NCI-H2029 (cell line): Measurements from ENCODE around the gene ZNF394.

Source experiments
- DNase-seq: peaks from one replicate; lab custom pipeline; 2025; lab: John Stamatoyannopoulos, UW

ZNF394 gene

DNA sequence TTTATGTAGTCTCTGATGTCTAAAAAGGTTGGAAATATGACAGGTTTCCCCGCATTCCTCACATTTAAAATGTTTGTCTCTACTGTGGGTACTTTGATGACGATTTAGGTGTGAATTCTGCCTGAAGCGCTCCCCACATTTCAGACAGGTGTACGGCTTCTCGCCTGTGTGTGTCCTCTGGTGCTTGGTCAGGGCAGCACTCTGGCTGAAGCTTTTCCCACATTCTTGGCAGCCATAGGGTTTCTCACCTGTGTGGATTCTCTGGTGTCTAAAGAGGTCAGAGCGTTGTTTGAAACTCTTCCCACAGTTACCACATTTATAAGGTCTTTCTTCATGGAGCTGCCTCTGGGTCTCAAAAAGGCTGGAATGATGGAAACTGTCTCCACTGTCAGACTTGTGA is 6.3 kb downstream of the ZNF394 start:
- DNase-seq, result no peak

DNA sequence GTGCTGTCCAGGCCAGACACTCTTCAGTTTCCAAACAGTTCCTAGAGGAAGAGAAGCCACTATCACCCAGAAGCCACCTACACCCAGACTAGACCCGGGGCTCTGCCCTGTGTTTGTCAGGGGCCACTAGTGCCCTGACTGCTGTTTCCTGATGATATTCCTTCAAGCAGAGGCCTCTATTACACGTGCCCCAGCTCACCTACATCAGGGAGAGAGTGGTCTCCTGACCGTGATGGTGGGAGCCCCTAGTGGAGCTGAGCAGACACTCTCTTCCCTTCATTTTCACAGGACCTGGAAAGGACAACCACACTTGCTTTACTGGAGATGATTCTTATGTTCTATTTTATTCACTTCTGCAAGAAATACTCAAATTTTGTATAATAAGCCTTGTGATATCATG is 9.2 kb downstream of the ZNF394 start:
- no peak for DNase-seq

DNA sequence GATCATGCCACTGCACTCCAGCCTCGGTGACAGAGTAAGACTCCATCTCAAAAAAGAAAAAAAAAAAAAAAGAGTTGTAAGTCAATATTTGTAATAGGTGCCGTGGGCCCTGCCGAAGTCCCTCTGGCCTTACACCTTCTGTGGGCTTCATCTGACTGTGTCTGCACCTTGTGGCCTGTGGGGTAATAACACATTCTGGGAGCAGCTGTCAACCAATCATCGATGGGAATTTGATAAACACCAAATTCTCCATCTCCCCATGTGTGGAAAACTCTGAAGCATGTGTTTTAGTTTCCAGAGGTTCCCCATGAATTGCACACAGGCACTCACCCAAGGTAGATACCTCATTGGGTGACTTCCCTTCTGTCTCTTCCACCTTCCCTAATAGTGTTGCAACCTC is 10.8 kb downstream of the ZNF394 start:
- DNase-seq, result no peak

DNA sequence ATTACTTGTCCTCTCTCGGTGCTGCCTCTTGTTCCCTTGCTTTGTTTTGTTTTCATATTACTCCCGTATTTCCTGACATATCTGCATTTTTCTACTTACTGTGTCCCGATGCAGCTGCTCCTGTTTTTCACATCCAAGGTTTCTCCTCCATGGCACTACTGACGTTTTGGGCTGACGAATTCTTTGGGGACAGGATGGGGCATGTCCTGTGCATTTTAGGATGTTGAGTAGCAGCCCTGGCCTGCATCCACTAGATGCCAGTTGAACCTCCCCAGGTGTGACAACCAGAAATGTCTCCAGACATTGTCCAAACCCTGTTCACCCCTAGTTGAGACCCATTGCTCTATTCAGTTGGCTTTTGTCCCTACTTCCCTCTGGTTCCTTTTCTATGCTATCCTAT is 15.0 kb downstream of the ZNF394 start:
- no peak for DNase-seq

DNA sequence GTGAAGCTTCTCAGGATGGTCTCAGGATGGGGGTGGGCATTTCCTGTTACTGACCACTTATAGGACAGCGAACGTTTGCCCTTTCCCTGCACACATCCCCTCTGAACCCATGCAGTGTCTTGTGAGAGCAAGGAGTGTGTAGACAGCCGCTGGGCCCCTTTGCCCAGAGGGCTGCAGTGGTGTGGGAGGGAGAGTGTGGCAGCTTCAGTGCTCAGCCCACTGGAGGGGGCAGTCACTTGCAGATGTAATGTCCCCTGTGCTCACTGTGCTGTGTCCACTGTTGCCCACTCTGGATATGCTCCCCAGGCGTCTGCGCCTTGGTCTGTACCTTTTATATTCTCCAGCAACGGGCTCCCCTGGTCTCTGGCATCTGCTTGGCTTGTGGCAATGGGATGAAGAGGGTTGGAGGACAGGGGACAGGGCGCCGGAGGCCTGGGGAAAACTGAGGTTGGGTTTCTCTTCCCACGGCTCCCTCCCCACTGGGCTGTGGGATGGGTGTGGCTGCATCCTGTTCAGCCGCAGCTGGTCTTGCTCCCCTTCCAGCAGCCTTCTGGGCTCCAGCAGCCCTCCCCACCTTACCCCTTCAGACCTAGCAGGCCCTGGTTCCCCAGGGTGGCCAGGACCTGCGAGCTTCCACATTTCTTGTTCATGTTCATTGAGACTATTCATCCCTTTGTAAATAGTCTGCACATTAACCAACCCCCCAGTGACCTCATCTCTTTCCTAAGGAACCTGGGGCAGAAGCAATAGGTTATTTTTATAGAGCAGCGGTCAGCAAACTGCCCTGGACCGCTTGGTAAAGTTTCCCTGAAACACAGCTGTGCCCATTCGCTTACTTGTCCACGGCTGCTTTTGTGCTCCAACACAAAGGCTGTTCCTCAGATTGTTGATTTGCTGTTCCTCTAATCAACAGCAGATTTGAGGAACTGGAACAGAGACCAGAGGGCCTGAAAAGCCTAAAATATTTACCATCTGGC is 21.3 kb downstream of the ZNF394 start:
- no peak for DNase-seq

DNA sequence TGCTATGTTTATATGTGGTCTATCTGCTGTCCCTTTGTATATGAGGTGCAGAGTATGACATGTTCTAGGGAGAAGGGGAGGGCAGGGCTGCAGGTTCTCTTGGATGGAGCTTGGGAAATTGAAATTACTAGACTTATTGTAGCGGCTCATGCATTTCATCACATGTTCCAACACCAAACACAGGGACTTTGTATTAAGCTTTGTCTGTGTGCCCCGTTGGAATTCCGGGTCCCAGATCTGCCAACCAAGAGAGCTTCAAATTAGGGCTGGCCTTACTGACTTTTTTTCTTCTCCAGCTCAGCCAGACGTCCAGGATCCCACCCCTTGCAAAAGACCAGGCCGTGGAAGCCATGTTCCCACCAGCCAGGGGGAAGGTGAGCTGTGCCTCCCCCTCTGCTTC is 24.0 kb downstream of the ZNF394 start:
- DNase-seq, result no peak

DNA sequence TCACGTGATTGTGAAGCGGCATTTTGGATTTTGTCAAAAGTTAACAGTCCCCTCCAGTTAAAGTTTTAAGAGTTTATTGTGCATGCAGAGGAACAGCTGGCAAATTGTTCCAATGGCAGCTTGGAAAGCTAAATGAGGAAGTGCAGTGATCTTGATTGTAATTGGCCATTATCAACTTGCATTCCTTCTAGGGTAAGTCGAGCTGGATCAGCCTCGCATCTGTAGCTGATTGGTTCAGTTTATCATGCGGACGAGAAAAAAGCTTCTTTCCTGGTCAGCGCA is 26.8 kb downstream of the ZNF394 start:
- DNase-seq, result peak; percentile 60

DNA sequence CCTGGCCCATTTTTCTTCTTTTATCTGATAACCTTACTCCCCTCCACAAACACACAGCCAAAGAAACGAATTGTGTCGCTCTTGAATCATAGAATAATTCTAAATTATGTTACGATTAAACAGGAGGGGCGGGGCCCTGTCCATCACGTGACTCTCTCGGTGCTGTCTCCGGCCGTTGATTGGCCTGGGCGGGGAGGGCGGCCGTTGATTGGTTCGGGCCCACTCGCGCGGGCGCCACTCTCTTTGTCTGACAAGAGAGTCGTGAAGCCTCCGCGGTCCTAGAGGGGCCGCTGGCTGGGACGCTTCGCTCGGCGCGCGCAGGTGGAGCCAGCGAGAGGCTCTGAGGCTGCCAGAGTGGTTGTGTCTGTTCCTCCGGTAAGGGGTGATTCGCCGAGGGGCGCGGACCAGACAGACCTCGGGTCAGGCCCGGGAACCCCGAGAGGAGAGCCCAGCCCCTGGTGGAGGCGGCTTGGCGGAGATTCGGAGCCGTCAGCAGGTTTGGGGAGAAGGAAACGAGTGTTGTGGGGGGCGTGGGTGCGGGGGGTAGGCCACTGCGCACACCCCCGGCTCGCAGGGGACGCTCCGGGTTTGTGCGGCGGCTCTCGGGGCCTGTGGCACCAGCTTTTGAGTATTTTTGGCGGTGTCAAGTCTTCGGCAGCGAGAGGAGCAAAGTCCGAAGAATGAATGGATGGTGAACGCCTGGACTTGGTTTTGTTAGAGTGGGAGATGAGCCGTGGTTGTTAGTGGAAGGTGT is 27.3 kb downstream of the ZNF394 start, which contains the start of gene ZNF789:
TSS of gene ZNF789 (plus strand) at position 330 of the 754 bp plus-strand sequence. CDS start 3,567 bp downstream, outside the sequence.
- DNase-seq, result peak; percentile 98

DNA sequence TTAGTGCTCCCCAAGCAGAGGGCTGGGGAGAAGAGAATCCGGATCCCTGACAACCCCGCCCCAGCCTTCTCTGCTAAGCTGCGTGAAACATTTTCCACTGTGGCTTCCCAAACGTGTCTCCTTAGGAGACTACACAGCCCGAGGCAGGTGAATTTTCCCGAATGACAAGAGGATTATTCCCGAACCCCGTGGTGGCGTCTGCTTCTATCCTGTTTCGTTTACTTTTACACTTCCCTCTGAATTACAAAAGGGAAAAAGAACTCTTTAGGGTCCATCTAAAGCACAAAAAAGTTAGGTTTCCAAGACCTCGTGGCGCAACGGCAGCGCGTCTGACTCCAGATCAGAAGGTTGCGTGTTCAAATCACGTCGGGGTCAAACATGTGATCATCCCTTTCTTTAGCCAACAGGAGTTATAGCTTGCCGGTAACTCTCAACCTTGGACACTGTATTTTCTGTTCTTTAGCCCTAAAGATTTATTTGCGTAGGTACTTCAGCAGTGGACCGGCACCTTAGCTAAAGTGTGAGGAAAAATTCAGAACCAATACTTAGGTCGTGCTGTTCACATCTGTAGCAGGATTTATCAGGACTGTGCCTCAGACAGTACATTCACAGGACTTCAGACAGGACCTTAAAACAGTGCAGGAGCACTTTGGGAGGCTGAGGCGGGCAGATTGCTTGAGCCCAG is 30.6 kb downstream of the ZNF394 start:
- DNase-seq, result no peak

DNA sequence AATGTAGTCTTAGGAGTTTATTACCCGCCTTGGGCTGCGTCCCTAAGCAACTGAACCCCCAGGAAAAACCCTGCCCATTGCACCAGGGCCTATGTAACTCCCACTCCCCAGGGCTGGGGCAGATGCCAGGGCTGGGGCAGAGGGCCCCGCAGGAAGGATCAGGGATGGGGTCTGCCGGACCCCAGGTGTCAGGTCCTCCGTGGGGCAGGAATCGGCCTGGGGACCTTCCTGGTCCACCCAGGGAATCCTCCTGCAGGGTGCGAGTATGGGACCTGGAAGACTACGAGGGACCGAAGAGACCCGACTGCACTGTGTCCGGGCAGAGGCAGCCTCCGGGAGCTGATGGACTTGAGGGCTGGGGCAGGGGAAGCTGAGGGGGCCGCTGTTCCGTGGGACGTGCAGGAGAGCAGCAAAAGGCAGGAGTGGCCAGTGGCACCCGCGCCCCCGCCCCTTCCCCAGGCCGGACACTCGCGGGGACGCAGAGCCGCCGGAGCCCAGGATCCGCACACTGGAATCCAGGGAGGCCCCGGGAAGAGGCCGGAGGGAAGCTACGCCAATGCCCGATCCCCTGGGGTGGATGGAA is 31.7 kb downstream of the ZNF394 start:
- DNase-seq, result no peak

DNA sequence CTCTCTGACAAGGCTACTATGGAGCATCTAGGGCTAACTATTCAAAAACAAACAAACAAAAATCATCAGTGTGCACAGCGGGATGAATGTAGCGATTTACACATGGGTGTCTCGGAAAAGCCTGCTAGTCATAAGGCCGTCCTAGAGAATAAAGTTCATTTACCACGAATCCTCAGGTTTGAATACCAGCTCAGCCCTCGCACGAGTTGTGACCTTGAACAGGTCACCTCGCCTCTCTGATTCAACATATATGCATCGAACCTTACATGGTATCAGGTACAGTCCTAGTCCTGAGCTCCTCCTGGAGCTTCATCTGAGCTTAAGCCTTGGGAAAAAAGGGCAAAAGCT is 34.7 kb downstream of the ZNF394 start:
- no peak for DNase-seq

DNA sequence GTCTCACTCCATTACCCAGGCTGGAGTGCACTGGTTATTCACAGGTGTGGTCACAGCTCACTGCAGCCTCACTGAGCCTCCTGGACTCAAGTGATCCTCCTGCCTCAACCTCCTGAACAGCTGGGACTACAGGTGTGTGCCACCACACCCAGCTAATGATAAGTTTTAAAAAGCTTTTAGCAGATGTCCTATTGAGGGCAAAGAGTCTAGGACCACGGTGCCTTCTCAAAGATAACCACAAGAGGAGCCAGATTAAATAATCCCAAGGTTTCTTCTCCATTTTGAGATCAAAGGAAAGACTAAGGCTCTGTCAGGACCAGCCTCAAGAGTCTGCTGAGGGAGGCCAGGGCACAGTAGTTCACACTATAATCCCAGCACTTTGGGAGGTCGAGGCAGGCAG is 38.9 kb downstream of the ZNF394 start:
- no peak for DNase-seq

DNA sequence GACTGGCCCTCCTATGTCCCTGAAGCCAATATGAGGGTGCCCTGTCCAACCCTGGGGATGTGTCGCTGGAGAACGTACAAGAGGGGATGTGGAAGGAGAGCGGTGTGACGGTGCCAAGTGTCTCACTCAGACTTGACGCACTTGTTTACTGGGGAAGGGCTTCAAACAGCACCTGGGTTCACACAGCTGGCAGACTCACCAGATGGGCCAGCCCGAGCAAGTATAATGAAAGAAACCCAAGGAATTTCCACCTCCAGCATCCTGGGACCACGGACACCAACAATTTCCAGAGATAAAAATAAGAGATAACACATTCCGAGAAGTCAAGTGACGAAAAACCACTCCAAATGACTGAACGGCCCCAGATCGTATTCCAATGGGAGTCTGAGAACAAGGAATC is 39.4 kb downstream of the ZNF394 start:
- no peak for DNase-seq

DNA sequence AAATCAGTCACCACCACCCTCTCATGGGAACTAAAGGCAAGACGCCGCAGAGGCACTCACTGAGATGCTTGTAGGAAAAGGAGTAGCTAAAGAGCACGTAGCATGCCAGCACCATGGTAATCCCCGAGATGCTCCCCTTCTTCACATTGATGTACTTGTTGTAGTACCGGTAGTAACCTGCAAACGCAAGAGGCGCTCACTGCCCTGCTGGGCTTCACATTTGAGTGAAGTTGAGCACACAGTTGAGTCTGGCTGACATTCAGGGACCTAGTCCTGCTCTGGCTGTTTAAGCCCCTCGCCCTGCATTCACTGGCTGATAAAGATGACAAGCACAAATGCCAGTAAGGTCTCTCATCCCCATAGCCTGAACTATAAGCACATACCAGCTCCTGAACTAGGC is 41.0 kb downstream of the ZNF394 start:
- no peak for DNase-seq

DNA sequence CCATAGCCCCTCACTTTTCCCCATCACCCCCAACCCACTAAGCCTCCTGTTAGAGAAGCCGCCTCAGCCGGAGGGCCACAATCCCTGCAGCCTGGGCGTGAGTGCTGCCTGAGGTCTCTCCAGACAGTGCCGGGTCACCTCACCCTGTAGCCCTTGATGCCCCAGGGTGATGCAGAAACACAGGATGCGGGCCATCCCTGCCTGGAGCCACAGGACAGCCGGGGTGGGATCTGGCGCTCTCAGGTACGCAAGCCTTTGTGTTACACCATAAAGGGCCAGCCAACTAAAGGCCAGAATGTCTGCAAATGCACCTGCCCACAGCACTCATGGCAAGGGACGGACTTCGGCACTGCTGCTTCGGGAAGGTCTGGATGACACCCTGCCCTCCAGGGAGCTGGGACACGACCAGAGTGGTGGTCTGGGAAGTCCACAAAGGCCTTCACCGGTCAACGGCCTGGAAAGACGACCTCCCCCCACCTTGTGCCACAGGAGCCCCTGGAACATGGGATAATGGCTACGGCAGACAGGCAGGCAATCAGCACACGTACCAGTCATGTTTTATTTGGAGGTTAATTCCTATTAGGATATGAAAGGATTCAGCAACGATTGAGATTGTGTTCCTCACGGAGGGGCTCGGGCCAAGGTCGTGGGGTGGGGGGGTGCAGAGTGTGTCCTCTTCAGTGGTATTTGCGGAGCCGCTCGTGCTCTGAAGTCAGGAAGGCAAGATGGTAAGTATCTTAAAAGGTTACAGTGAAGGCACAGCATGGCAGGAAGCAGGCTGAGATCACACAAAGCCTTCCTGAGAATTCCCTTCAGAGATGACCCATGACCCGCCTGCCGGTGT is 42.2 kb downstream of the ZNF394 start:
- DNase-seq, result no peak

DNA sequence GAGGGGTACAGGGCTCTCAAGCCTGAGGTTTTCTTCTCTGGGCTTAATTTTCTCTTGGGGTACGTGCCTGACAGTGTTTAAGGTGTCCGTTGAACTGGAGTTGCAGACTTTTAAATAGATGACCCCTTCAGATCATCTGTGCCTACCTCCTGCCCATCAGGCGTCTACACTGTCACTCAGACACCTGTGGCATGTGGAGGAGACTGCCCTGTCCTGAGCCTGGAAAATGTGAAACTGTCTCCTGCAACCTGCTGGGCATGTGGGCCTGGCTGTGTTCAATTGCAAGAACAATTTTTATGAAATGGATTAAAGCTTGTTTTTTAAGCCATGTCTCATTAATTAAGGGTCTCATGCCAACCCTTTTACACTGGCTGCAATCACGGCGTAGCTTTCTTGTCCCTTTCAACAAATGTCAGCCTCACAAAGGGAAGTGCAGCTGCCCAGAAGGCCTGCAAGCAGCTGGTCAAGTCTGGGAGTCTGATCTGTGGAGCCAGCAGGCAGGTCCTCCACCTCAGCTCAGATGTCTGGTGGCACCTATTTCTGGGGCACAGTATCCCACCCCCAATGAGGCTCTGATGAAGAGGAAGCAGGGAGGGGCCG is 42.9 kb downstream of the ZNF394 start:
- DNase-seq, result no peak

DNA sequence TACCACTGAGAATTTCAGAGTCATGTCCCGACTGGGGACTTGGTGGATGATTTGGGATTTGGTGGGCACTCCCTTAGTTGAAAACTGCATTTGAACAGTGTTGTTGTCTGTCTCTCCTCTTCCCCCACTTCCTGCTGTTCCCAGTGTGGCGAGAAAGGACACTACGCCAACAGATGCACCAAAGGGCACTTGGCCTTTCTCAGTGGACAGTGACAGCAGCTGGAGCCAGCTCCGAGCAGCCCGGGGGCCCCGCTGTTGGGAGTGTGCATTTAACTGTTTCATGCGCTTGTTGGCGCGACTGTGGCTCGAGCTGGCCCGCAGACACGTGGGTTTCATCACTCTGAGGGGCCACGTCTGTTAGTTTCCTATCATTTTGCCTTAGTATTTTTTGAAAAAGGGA is 43.8 kb downstream of the ZNF394 start:
- DNase-seq, result no peak

DNA sequence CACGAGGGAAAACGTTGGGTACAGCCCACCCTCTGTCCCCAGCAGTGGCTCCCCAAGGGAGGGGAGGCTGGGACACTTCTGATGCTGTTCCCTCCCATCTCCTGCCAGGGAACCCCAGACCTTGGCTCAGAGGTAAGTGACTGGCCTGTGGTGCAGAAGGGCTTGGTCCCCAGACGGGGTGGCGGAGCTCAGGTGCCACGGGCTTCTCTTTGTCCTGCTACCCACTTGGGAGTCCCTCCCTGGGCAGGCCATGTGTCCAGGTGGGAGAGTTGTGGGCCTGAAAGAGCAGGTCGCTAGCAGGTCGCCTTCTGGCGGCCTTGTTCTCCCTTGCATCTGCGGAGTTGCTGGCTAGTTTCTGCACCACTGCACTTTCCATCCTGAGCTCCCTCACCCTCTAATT is 44.2 kb downstream of the ZNF394 start:
- no peak for DNase-seq

DNA sequence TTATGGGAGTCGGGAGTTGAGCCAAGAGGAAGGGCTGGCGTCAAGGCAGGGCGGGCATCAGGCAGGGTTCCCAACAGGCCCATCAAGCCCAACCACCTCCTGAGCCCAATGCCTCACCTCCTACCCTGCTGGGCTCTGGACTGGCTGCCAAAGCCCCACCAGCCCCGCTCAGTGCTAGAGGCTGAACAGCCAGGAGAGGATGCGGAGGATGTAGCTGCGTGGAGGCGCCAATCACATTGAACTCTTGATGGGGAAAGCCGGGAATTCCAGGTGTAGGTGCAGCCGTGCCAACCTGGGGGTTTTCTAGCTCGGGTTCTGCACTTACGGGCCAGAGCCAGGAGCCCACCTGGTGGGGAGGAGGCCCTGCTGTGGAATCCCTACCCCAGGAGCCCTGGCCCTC is 47.0 kb downstream of the ZNF394 start:
- no peak for DNase-seq

DNA sequence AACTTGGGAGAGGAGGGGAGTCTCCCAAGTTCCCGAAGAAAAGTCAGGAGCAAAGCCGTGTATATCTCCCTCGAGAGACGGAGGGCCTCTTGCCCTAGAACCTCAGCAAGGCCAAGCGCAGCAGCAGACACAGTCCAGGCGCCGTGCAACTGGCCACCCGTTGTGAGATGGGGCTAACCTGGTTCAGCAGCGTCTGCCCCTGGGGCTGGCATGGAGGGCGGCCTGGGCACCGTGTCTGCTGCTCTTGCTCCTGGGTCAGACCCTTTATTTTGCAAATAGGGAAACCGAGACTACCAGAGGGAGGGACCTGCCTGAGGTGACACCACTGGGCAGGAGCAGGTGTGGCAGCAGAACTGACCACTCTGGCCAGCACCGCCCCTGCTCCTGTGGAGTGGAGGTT is 47.5 kb downstream of the ZNF394 start:
- no peak for DNase-seq

DNA sequence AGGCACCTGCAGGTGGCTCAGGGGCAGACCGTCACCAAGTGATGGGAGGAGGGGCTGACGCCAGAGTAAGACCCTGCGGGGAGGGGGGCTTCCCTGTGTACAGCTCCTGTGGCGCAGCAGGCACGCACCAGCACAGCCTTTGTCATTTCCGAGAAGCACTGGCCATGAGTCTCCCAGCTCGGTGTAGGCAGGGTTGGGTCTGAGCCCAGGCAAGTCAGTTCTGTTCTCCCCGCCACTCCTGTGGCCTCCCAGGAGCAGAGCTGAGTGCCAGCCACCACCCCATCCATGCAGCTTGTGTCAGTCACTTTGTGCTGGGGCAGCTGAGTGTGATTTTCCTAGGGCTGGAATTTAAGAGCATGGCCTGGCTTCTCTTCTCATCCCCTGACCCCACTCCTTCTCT is 48.1 kb downstream of the ZNF394 start:
- DNase-seq, result no peak
